GM18517 (cell line): ENCODE results near the gene PEMT.

Source experiments
- ATAC-seq: cut with Tn5 transposase; IDR thresholded peaks from one replicate; pipeline ENCODE4 v1.9.1; 2021; ENCODE audit warnings: mild to moderate bottlenecking, moderate library complexity; ENCODE audit not compliant: unreplicated experiment

The PEMT gene

DNA sequence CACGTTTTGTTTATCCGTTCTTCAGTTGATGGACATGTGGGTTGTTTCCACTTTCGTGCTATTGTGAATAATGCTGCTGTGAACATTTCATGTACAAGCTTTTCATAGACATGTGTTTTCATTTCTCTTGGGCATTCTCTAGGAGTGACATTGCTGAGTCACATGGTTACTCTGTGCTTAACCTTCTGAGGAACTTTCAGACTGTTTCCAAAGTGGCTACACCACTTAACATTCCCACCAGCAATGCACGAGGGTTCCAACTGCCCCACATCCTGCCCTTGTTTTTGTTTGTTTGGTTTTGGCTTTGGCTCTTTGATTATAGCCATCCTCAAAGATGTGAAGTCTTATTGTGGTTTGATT lies 14.2 kb upstream of the PEMT start:
- no peak for ATAC-seq

DNA sequence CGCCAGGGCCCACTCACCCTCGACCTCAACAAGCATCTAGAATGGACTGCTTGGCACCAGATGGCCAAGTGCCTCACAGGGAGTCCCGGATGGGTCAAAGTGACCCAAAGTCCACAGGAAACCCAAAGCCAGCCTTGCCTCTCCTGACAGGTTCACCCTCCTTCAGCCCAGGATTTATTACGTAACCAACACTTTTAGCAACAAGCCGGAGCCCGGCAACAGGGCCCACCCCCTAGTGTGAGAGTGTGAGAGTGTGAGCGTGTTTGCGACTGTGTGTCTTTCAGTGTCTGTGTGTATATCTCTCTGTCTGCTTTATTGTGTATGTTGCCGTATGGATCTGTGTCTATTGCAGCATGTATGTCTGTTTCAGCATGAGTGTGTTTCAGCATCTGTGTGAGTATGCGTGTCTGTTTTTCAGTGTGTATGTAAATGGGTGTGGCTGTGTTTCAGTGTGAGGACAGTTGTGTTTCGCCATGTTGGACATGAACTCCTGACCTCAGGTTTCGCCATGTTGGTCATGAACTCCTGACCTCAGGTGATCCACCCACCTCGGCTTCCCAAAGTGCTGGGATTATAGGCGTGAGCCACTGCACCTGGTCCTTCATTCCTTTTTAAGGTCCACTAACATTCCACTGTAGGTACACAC lies 13.7 kb upstream of the PEMT start:
- ATAC-seq, result no peak

DNA sequence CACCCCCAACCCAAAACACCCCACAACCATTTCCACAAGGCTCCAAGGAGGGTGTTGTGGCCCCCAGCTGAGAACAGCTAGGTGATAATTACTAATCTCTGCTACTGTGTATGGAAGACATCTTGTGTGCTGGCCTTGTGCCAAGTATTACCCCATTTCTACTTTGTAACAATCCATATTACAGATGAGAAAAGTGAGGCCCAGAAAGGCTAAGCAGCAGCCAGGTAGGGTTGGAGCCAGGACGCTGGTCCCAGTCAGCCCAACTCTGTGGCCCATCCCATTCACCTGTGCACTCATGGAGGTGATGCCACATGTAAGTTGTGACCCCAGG lies 12.4 kb upstream of the PEMT start:
- ATAC-seq, result no peak

DNA sequence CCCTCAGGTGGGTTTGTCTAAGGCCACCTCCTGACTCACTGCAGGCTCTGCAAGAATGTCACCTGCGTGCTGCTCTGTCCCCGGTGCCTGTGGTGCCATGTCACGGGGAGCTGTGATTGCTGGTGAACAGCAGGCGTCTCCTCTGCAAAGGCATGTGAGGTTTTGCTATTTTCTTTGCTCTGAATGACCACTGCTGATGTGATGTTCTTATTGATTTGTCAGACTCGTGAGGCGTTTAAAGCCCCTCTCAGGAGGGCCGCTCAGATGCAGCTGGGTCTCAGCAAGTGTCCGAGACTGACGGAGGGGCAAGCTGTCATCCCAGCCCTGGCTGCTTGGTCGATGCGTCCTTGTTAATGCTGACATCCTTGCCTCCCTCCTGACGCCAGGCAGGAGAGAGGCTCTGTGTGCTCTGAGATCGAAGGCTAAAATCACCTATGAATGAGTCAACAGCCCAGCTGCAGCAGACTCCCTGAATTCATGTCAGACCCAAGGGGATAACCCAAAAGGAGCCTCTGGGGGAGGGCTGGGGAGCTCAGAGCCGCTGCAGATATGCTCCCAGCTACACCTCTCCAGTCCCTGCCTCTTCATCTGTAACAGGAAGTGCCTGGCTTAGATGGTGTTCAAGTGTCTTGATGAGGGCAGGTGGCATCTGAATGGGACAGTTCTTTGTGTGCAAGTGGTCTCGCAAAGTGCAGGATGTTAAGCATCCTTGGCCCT lies 11.8 kb upstream of the PEMT start:
- ATAC-seq, result no peak

DNA sequence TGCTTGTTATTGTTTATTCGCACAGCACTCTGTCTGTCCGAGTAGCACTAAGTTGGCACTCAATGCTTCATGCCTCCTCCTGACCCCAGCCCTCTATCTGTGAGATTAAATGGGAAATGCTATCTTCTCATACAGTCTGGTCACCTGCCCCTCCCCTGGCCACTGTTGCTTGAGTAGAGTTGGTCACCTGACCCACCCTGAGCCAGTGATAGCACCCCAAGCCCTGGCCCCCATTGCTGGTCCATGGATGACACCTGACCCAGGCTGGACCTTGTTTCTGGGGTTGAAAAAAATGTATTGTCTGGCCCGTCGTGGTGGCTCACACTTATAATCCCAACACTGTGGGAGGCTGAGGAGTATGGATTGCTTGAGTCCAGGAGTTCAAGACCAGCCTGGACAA lies 8.5 kb upstream of the PEMT start:
- no peak for ATAC-seq

DNA sequence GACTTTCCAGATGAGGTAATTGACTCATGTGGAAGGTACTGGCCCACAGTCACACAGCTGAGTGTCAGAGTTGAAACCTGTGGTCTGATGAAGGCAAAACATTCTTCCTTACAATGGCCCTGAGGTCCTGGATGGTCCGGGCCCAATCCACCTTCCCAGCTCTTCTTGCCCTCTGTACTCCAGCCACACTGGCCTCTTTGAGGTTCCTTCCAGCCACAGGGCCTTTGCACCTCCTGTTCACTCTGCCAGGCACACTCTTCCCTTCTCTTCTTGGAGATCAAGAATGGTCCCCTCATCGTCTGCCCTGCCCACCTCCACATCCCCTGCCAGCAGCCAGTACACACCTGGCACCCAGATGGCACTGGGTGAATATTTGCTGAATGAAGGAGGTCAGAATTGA lies 6.5 kb upstream of the PEMT start:
- ATAC-seq, result no peak

DNA sequence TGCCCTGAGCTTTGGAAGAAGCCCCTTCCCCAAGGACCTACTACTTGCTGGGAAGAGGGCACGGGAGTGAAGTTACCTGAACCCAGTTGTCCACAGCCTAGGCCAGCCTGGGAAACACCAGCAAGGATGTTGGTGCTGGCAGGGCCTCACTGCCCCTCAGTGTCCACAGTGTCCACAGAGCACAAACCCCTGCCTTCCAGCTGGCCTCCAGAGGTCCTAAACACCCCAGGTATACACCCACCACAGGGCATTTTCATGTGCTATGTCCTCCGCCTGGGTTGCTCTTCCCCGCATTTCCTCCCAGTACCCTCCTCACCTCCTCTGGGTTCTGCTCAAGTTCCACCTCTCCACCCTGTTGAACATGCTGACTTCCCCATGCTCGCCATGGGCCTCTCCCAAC lies 4.2 kb upstream of the PEMT start:
- ATAC-seq, result no peak

DNA sequence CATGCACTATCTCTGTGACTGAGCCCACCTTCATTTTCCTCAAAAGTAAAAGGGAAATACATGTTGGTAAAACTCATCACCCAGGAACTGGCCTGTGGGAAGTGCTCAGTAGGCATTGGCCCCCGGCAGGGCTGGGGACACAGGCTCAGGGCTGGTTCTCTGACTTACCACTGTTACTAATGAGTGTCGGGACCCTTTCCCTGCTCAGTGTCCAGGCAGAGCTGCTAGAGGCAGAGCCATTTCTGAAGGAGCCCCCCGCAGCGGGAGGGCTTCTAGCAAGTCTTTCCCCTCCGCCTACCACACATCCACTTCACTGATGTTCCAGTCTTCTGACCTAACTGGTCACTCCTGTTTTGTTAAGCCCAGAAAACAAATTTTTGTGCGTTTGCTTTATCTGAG lies 1.7 kb upstream of the PEMT start:
- no peak for ATAC-seq

DNA sequence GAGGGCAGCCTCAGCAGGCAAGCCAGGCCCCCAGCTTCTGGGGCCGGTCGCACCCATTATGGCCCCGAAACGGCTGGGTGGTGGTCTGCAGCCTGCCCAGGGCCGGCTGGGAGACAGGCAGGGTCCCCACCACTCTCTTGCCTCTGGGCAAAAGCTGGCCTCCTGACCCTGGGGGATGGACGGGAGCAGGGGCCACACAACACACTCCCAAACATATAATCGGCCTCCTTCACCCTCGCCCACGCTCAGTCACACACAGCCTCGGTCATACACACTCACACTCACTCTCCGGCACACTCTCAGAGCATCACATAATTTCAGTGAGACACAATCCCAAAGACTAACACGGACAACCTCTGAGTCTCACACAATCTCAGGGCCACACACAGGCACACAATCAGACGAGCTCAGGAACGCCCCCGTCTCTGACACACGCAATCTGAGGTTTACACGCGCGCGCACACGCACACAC lies 589 bp downstream of the PEMT start:
- peak; percentile 1 for ATAC-seq

DNA sequence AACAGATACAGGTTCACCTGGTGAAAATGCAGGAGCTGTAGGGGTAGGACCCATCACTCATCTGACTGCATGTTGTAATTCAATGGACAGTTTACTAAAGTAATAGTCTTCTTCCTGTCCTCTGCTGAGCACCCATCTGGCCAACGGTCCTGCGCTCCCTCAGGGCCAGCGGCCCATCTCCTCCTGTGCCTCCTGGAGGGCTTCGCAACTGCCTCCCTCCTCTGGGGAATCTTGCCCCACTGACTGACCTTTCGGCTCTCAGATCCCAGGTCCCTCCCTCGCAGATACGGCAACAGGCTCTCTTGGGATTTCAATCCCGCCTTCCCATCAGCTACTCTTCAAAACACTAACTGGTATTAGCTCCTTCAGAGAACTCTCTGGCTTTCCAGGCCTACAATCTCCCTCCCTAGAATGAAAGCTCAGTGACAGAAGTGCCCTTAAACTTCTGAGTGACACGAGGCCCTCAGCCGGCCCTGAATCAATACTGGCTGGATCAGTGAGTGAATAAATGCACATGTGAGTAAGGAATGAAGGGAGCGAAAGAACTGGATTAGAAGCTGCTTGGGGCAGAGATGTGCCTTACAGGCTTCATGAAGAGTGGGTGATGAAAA lies 1.3 kb downstream of the PEMT start:
- ATAC-seq, result no peak

DNA sequence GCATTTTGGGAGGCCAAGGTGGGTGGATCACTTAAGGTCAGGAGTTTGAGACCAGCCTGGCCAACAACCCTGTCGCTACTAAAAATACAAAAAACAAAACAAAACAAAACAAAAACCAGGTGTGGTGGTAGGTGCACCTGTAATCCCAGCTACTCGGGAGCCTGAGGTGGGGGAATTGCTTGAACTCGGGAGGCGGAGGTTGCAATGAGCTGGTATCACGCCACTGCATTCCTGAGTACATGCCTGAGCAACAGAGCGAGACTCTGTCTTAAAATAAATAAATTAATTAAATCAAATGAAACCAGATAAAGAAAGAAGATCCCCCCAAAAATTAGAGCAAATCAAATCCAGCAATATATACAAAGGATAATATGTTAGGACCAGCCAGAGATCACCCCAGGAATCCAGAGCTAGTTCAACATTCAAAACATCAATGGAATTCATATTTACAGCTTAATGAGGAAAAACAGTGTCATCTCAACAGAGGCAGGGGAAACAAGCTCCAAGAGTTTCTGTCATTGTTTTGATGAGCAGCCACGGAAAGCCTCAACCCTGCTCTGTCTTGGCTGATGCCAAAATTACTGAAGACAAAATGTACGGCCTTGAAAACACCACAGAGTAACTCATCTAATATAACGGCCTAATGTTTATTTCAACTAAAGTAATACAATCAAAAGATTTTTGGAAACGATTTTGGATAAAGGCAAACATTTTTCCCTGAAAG lies 3.7 kb downstream of the PEMT start:
- no peak for ATAC-seq

DNA sequence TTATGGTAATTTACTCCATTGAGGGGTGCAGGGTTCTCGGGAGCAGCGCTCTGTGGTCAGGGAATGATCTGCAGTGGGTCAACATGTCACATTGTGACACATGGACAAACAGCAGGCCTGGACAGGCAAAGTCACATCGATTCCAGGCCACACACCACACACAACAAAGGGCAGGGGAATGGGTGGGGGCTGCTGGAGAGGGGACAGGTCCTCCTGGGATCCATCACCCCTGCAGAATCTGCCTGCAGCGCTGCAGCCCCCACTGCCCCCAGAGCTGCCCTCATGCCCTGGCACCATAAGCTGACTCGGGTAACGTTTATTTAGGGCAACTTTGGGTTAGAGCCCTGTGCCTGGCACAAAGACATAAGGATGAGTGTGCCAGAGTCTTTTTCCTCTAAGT lies 9.1 kb downstream of the PEMT start:
- ATAC-seq, result no peak

DNA sequence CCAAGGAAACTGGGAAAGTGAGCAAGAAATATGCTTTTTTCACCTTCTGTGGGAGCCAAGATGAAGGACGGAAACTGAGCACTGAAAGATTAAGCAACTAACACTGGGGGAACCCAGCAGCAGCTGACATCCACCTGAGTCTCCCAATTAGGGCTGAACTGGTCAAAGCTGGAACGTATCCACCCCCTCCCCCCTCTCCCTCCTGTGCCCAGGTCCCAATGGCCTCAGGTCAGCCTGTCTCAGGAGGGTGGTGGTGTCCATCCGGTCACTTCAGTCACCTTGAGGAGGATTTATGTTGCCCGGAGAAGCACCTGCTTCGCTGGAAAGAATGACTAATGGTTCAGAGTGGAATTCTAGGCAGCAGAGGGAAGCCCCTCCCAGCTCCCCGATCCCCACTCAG lies 10.0 kb downstream of the PEMT start:
- no peak for ATAC-seq

DNA sequence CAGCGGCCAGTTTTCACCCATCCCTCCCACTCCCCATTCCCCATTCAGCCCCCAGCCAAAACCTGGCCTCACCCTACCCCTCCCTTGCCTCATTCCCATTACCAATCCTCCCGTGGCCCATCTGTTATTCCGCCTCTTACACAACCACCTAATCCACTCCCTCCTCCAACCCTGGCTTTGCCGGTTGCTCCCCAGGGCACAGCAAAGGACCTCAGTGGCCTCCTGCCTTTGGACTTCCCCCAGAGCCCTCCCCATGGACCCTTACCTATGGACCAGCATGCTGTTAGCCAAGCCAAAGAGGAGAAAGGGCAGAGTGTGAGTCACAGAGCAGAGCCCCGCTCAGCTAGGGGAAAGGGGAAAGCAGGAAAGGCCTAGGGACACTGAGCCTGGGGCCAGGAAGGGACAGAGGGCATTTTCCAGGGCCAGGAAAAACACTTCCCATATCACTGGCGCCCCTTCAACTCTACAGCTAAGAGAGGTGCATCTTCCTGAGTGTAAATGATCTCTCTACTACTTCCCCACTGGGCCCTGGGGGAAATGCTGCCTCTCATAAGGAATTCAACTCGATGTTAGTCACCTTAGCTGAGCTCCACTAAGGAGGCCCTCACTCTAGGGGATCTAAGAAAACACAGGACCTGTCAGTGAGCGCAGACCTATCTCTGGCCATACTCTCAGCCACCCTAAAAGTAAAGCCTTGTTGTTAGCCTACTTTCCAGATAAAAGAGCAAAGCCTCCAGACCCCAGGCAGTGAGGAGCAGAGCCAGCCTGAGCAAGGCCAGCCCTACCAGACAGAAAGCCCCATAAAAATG lies 10.6 kb downstream of the PEMT start:
- no peak for ATAC-seq

DNA sequence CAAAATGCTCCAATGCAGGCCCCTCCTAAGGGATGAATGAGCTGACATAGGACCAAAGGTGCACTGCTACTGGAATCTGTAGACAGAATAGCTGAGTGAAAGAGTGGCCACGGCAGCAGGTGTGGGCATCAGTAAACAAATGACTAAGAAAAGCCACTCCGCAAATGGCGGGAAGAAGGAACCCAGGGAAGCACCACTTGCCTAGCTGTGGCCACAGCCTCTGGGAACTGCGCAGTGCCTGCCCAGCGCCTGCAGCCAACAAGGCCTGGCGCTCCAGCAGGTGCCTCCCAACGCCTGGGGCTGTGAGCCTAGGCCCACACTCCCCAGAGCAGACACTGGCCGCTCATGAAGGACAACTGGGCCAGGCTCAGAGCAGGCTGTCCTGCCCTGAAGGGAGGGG lies 11.8 kb downstream of the PEMT start:
- no peak for ATAC-seq

DNA sequence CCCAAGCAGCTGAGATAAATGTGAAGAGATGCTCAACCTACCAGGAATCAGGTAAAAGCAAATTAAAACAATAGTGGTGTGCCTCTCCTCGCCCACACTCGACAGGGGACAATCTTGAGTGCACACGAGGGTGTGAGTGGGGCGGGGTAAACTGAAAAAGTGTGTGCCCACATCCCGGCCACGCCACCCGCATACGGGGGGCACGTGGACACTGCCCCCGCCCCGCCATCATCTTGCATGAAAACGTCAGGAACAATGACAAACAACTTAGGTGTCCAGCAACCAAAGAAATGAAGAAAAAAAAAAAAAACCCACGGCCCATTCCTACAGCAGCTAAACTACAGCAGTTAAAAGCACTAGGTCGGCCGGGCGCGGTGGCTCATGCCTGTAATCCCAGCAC lies 14.1 kb downstream of the PEMT start:
- ATAC-seq, result no peak

DNA sequence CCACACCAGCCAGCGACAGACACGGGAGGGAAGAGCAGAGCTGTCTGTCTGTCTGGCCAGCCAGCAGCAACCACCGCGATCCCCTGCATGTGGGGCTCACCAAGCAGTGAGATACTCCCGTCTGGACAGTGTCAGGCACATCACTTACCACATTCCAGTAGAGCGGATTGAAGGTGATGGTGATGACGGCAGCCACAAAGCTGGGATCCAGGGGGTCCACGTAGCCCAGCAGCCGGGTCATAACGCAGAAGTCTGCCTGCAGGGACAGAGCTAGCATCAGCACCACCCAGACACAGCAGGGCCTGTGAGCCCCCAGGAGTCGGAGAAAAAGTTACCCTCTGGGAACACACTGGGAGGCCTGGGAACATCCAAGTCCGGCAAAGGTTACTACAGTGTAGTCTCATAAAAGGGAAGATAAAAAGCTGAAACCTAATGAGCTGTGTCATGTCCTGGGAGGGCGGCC lies 14.7 kb downstream of the PEMT start:
- no peak for ATAC-seq

DNA sequence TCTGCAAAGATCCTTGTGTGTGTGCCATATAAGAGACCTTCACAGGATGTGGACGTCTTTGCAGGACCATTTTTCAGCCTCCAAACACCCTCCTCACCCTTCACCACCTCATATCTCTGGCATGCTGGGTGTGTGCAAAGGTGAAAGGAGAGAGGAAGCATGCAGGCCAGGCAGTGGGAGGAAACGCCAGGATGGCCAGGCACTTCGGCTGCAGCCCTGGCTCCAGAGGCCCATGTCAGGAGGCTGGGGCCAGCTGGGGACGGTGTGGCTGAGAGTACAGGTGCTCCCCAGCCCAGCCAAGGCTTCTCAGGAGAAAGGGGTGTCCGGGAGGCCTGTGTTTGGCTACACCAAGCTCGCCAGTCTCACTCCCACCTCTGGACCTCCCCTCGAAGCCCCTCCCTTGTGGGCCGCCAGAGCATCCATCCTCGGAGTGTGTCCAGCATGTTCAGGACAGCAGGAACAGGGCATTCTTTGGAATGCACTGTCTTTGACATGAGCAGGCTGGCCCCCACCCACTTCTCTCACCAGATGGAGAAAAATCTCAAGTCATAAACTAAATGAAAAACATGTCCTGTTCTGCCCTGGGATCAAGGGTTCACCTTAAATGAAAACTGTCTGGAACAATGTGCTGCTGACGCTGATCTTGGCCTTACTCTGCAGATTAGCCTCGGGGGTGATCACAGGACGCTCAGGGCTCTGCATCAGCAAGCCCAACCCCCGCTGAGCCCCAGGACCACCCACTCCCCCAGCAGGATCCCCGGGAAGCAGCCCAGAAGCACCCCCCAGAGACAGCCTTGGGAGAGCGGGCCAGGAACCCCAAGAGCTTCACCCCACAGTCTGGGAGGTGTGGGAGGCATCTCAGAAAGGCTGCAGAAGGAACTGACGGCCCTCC lies 15.9 kb downstream of the PEMT start:
- ATAC-seq, result no peak

DNA sequence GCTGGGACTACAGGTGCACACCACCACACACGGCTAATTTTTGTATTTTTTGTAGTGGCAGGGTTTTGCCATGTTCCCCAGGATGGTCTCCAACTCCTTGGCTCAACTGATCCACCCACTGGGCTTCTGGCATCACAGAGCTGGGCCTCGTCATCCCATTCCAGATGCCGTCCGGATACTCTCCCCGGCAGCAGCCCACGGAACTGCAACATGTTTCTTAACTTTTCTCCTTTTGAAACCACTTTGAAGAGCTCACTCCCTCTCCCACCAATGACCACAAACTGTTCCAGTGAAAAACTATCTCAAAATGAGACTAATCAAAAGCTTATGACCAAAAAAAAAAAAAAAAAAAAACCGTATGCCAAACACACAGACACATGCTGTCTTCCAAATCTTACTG lies 17.6 kb downstream of the PEMT start:
- ATAC-seq, result no peak
